ENCODE results near the gene LIMK2. TPM values are rescaled to one million over a fixed set of nuclear protein-coding genes. Genes with fewer than 3 reads are reported as not detected.

The LIMK2 gene
- total and polyA plus RNA-seq, 10 of the 15 experiments (the other 5 are each of a cell fraction or from before 2014, with no cell fraction given): 2.9 to 40.4 (median 26.7) TPM

- CTCF ChIA-PET: interaction anchor here (0.9 kb wide), 1 partner anchor 9 kb away, joined by 3 read pairs; no protein-coding TSS in a partner anchor
- RAD21 ChIA-PET (ENCODE audit: unreplicated experiment): no interaction called here
- Histone ChIP-seq H2AFZ (ENCODE audit: control insufficient read depth, low read depth, low read length) (no peak overlapping the region), H3K27ac (ENCODE audit: control insufficient read depth, insufficient read depth) (no peak overlapping the region), H3K27me3 (replicated peaks in 1 of 2; ENCODE audit: control insufficient read depth in 2 of 2, insufficient read depth in 2 of 2, low read length in 1 of 2) (no peaks in the 10 kb centered on the region), H3K9me3 (replicated peaks; ENCODE audit: control insufficient read depth, insufficient read depth, low read length) (no peaks in the 10 kb centered on the region), H3K9ac (ENCODE audit: control insufficient read depth, insufficient read depth, low read length) (no peak overlapping the region), H4K20me1 (ENCODE audit: control insufficient read depth, insufficient read depth) (no peaks in the 10 kb centered on the region), H3K79me2 (ENCODE audit: control insufficient read depth, insufficient read depth, low read length) (no peaks in the 10 kb centered on the region), H3K4me3 (no peak overlapping the region), H3K36me3 (ENCODE audit: control insufficient read depth in 2 of 2, insufficient read depth in 2 of 2, low read length in 1 of 2) (peaks cover 26 to 32% of the 10 kb centered on the region in 2 experiments), H3K4me1 (ENCODE audit: control insufficient read depth, insufficient read depth, low read length) (no peaks in the 10 kb centered on the region; the same call in 1 of the 2 replicates), H3K4me2 (ENCODE audit: control insufficient read depth, insufficient read depth) (no peak overlapping the region)
- ATAC-seq (no peak), FAIRE-seq (no peak), DNase-seq (ENCODE audit: low read depth, low spot score) (no peak)
- in situ Hi-C loops (cut with MboI) (no loop called here), intact Hi-C loops (cut with micrococcal nuclease; ENCODE audit: unreplicated experiment) (no loop called here)
- TF ChIP-seq CHD1 (IDR thresholded peaks at IDR 0.05; ENCODE audit: low read depth, low read length): no peak
- POLR2A ChIA-PET: interaction anchor here (0.6 kb wide), 1 partner anchor 411 kb away, joined by 8 read pairs; no protein-coding TSS in a partner anchor
- SMC1A ChIA-PET (ENCODE audit: uncharacterized antibody, unreplicated experiment): no interaction called here
- BruUV-seq (replicated peaks): no TSS peak
- 96% methylated on average over 8 of the region's 8 CpGs for WGBS (ENCODE audit: insufficient coverage, insufficient replicate concordance, low lambda C conversion rate, missing lambda C conversion rate)
Measured at GRCh38 chr22:31259798-31260473, 47.8 kb downstream of the LIMK2 start.

- CTCF ChIA-PET: no interaction called here
- POLR2A ChIA-PET: no interaction called here
- Histone ChIP-seq H3K4me3 (no peak overlapping the region), H3K27ac (ENCODE audit: control insufficient read depth, insufficient read depth) (no peak overlapping the region), H2AFZ (ENCODE audit: control insufficient read depth, low read depth, low read length) (no peak overlapping the region), H4K20me1 (ENCODE audit: control insufficient read depth, insufficient read depth) (no peaks in the 10 kb centered on the region), H3K4me2 (ENCODE audit: control insufficient read depth, insufficient read depth) (no peak overlapping the region), H3K36me3 (ENCODE audit: control insufficient read depth in 2 of 2, insufficient read depth in 2 of 2, low read length in 1 of 2) (peaks cover 26 to 32% of the 10 kb centered on the region in 2 experiments), H3K9me3 (replicated peaks; ENCODE audit: control insufficient read depth, insufficient read depth, low read length) (no peaks in the 10 kb centered on the region), H3K4me1 (ENCODE audit: control insufficient read depth, insufficient read depth, low read length) (no peaks in the 10 kb centered on the region), H3K27me3 (replicated peaks in 1 of 2; ENCODE audit: control insufficient read depth in 2 of 2, insufficient read depth in 2 of 2, low read length in 1 of 2) (no peaks in the 10 kb centered on the region), H3K9ac (ENCODE audit: control insufficient read depth, insufficient read depth, low read length) (no peak overlapping the region), H3K79me2 (ENCODE audit: control insufficient read depth, insufficient read depth, low read length) (no peaks in the 10 kb centered on the region)
- in situ Hi-C loops (cut with MboI): no loop called here
- ATAC-seq (no peak), FAIRE-seq (no peak), DNase-seq (ENCODE audit: low read depth, low spot score) (no peak)
- WGBS (ENCODE audit: insufficient coverage, insufficient replicate concordance, low lambda C conversion rate, missing lambda C conversion rate): 97% methylated on average over 3 of the region's 3 CpGs
- TSS peak; percentile 50 for BruUV-seq (replicated peaks)
- SMC1A ChIA-PET (ENCODE audit: uncharacterized antibody, unreplicated experiment): no interaction called here
- intact Hi-C loops (cut with micrococcal nuclease; ENCODE audit: unreplicated experiment): no loop called here
- RAD21 ChIA-PET (ENCODE audit: unreplicated experiment): no interaction called here
- TF ChIP-seq BCLAF1 (IDR thresholded peaks at IDR 0.05) (no peak), NFIC (IDR thresholded peaks at IDR 0.05; ENCODE audit: low read depth, low read length) (no peak), TCF12 (IDR thresholded peaks at IDR 0.05; ENCODE audit: low read depth, low read length) (no peak), ATF7 (IDR thresholded peaks at IDR 0.05; ENCODE audit: low read depth) (no peak), SREBF2 (IDR thresholded peaks at IDR 0.05; ENCODE audit: low read length) (no peak), STAT3 (IDR thresholded peaks at IDR 0.05; ENCODE audit: low read depth, low read length) (no peak), SP1 (IDR thresholded peaks at IDR 0.05; ENCODE audit: low read depth, low read length) (no peak), KAT2A (conservative IDR thresholded peaks at IDR 0.05; ENCODE audit: control insufficient read depth, low read depth, low read length) (no peak)
- TF ChIP-seq, protein P1, sequence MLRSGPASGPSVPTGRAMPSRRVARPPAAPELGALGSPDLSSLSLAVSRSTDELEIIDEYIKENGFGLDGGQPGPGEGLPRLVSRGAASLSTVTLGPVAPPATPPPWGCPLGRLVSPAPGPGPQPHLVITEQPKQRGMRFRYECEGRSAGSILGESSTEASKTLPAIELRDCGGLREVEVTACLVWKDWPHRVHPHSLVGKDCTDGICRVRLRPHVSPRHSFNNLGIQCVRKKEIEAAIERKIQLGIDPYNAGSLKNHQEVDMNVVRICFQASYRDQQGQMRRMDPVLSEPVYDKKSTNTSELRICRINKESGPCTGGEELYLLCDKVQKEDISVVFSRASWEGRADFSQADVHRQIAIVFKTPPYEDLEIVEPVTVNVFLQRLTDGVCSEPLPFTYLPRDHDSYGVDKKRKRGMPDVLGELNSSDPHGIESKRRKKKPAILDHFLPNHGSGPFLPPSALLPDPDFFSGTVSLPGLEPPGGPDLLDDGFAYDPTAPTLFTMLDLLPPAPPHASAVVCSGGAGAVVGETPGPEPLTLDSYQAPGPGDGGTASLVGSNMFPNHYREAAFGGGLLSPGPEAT (IDR thresholded peaks at IDR 0.05; ENCODE audit: low read depth): no peak
- TF ChIP-seq, protein P2, sequence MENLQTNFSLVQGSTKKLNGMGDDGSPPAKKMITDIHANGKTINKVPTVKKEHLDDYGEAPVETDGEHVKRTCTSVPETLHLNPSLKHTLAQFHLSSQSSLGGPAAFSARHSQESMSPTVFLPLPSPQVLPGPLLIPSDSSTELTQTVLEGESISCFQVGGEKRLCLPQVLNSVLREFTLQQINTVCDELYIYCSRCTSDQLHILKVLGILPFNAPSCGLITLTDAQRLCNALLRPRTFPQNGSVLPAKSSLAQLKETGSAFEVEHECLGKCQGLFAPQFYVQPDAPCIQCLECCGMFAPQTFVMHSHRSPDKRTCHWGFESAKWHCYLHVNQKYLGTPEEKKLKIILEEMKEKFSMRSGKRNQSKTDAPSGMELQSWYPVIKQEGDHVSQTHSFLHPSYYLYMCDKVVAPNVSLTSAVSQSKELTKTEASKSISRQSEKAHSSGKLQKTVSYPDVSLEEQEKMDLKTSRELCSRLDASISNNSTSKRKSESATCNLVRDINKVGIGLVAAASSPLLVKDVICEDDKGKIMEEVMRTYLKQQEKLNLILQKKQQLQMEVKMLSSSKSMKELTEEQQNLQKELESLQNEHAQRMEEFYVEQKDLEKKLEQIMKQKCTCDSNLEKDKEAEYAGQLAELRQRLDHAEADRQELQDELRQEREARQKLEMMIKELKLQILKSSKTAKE (IDR thresholded peaks at IDR 0.05; ENCODE audit: low read depth, poor library complexity, severe bottlenecking): no peak
Measured at GRCh38 chr22:31260474-31260856, 48.4 kb downstream of the LIMK2 start.

Data from GM12878 (cell line).